NCI-H1092 (cell line): ENCODE results near the gene KRT40.

ENCODE experiments used
- DNase-seq: peaks from one replicate; lab custom pipeline; 2025; lab: John Stamatoyannopoulos, UW

The KRT40 gene

DNA sequence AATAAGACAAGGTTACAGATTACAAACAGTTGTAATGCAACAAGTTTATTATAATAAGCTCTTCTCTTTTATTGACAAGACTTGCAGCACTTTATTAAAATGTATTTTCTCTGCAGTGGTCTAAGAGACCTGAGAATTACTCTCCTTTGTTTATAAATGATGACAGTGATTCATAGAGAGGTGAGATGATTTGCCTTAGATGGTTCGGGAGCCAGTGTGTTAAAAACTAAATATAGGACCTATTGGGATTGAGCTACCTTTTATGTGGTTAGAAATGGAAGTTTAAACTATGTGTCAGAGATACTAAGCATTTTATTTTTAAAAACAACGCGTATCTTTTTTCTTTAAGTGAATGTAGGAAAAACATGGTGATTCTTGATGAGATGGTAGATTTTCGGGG is 12.7 kb upstream of the KRT40 start:
- DNase-seq = no peak

DNA sequence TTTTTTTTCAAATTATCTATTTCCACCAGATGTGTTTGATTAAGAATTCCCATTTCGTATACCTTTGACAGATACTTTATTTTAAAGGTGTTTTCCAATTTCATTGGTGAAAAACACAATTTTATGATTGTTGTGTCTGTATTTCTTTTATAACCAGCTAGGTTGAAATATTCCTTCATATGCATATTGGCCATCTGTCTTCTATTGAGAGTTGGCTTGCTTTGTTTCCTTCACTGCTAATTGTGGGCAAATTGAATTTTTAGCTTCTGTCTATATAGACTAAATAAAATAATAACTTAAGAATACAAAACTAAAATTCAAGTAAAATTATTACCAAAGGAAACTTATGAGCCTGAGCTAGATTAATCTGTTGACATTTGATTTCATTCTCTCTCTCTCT is 11.0 kb upstream of the KRT40 start:
- DNase-seq = no peak

DNA sequence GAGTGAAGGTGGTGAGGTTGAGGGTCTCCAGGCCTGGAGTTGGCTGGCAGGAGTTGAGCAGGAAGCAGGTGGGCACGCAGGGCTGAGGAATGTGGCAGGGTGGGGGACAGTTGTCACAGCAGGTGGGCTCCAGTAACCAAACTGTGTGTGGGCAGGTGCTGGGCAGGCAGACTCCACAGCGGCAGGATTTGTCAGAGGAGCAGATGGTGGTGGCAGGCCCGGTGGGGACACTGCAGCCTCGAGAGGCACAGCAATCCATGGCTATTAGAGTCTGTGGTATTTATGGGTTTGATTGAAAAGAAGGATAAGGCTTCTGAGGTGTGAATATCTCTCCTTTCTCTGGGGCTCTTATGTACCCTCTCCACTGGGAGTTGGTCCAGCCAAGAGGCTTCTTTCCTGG is 9.7 kb upstream of the KRT40 start, which contains the start of gene KRTAP3-3:
TSS of gene KRTAP3-3 (minus strand) at position 326 of the 400 bp plus-strand sequence. CDS start at position 259, 67 bp downstream.
- no peak for DNase-seq

DNA sequence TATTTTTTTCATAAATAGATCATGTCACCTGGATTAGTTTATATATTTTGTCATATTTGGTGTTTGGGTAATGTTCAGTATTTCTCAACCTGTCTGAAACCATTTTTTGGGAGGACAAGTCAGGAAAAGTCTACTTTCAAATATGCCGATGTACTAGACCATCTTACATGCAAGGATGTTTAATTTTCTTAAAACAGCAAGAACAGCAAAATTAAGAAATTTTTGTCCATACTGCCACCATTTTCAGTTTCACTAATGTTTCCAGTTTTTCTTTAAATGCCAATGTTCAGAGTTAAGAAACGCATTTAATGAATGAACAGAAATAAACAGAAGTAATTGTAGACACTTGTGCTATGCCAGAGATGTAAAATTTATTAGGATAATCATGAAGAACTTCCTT is 9.0 kb upstream of the KRT40 start:
- DNase-seq = no peak

DNA sequence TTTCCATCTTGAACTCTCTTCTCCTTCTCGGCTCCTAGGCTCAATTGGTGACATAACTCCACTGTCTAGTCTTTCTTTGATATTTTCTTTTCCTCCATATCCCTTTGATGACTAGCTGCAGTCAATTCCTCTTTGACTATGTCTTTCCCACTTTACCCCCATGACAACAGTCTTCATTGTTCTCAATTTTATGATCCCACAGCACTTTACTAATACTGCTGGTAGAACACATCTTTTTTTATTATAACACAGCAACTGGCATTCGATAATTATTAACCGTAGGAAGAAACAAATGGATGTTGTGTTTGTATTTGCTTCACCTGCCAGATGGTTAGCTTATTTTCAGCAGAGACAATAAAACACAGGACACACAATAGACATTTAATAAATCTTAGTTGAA is 8.5 kb upstream of the KRT40 start:
- no peak for DNase-seq

DNA sequence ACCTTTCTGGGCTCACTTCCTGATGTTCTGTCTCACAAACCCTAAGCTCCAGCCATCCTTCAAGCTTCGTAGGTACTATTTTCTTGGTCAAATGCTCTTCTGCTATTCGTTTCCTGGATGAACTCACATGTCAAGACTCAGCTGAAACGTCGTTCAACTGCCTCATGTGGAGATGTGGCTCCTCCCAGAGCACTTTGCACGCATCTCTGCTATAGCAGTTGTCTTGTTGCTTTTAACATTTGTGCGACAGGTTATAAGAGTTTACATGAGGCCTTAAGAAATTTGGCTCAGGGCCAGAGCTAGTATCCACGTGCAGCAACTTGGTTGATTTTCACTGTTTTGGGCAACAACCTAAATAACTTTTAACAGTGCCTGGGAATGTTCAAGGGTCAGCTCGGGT is 2.8 kb upstream of the KRT40 start:
- DNase-seq = no peak

DNA sequence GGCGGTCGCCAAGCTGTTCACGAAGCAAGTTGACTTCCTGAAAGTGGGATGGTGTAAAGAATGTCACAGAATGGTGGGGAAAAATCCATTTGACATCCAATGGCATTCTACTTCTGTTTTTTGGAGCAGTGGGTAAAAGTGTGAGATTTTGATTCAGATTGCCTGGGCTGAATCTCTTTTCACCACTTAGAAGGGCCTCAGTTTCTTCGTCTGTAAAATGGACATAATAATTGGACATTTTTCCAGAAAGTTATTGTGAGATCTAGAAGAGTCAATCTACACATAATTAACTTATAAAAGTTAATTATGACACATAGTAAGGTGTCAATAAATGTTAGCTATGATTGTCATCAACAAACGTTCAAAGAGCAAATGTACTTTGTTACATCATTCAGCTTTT is 3.0 kb downstream of the KRT40 start:
- no peak for DNase-seq

DNA sequence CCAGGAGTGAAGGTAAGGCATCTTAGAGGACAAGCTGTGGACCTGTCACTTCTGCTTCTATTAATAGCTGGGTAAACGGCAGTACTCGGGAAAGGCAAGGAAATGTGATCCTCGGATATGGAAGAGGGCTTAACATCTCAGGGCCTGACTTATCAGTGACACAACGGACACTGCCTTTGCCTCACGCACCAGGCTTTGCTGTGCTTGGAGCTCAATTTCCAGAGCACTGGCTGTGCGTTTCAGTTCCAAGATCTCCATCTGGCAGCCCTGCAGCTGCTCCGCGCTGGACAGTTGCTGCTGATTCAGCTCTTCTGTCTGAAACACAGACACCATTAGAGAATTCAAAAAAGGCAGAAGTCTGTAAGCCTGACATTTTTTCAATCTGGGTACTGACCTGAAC is 3.5 kb downstream of the KRT40 start:
- DNase-seq = no peak

DNA sequence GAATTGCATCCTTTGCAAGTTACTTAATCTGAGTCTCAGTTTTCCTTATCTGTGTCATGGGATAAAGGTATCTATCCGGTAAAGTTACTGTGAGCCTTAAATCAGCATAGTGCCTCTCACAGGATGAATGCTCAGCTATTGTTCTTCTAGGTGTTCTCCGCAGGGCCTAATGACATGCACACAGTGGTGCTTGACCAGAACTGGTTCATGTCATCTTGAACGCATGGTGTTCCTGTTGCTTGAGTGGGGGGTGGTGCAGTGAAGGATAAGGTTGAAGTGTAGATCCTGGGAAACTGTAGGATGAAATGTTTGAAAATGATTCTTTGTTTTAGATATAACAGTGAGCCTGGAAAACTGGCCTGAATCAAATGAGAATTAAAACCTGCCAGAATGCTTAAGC is 4.0 kb downstream of the KRT40 start:
- DNase-seq = no peak

DNA sequence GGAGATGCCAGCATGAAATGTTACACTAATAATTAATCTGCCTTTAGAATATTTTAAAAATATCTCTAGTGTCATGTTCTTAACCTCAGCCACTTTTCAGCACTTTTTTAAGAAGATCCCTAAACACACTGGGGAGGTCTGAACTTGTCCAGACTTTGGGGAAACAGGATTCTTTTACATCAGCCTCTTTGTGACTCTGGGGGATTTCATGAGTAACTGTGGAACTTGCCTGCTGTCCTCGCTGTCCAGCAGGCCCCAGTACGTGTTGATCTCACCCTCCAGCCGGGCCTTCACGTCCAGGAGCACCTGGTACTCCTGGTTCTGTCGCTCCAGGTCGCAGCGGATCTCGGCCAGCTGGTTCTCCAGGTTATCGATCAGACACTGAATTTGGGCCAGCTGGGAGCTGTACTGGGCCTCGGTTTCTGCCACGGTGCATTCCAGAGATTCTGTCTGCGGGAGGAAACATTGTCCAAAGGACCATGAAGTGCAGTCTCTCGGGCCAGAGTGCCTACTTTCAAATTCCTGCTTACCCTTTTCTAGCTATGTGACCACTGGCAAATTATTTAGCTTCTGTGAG is 5.5 kb downstream of the KRT40 start:
- DNase-seq = no peak

DNA sequence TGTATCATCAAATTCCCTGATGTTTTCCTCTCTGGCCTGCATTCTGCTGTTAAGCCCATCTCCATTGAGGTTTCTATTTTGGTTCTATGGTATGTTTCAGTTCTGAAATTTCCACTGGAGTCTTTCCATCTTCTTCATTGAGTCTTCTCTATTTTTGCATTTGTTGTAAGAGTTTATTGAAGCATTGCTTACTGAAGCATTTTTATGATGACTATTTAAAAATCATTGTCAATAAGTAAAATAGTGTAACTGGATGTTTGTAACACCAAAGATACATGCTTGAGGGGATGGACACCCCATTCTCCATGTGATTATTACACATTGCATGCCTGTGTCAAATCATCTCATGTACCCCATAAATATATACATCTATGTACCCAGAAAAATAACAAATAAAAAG is 8.6 kb downstream of the KRT40 start:
- DNase-seq = no peak

DNA sequence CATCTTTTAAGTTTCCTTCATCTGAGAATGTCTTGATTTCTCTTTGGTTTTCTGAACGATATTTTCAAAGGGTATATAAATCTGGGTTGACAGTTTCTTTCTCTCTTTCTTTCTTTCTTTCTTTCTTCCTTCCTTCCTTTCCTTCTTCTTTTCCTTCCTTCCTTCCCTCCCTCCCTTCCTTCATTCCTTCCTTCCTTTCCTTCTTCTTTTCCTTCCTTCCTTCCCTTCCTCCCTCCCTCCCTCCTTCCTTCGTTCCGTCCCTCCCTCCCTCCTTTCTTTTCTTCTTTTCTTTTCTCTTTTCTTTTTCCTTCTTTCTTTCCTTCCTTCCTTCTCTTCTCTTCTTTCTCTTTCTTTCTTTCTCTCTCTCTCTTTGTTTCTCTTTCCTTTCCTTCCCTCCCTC is 9.8 kb downstream of the KRT40 start:
- no peak for DNase-seq

DNA sequence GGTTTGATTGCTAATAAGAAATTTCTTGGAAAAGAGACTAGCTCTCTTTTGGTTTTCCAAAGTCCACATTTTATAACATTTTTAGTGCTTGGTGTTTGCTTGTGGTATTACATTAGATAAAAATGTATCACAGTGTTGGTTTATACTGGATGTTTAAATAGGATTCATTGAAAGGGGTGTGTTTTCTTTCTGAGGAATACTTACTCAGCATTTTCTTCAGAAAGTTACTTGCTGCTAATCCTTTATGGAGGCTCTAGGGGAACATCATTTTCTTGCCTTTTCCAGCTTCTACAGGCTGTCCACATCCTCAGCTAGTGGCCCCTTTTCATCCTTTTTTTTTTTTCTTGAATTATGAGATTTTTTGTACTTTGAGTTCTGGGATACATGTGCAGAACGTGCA is 16.5 kb downstream of the KRT40 start:
- DNase-seq = no peak

DNA sequence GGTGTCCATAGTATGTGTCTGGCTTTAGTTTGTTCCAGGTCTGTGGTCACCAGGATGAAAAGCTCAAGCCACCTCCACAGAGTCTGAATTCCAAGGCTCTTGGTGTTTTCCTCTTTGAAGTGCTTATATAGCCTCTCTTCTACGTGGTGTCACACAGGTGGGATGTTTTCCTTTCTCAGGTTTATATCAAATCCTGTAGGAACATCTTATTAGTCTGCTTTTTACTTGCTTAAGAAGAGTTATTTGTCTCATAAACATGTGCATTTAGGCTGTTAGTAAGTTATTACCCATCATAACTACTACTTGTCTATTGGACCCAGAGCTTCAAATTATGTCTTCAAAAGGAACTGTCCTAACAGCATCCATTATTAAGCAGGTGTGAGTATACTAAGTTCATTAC is 17.3 kb downstream of the KRT40 start, which contains the start of gene KRT39:
TSS of gene KRT39 (minus strand) at position 101 of the 400 bp plus-strand sequence. CDS start at position 9, 92 bp downstream.
- no peak for DNase-seq

DNA sequence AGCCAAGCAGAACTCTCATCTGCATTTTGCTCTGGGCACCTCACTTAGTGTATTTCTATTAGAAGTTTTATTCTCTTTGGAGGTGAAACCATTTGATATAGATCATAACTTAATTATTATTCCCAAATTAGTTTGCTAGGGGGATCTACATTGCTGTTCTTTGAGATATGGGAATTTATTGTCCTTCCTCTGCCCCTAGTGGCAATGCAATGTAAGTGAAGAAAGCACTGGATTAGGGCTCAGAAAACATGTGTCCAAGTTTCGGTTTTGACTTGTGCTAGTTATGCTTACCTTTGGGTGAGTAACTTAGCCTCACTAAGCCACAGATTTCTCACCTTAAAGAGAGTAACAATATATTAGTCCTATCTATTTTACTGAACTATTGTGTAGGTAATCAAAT is 20.3 kb downstream of the KRT40 start:
- no peak for DNase-seq

DNA sequence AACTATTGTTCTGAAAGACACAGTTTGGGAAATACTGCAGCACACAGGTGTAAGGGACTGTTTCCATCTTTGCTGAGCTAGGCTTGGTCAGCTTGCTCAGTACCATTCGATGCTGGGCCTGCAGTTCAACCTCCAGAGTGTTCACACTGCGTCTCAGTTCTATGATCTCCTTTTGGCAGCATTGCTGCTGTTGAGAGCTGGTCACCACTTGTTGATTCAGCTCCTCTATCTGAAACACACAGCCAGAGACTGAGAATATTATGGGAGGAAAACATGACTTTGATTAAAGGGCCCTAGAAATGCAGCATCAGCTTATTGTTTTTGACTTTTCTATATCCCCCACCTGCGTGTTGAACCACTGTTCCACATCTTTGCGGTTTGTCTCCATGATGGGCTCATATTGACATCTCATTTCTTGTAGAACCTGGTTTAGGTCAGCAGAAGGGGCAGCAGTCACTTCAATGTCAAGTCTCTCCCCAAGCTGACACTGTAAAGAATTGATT is 22.0 kb downstream of the KRT40 start:
- DNase-seq = no peak

DNA sequence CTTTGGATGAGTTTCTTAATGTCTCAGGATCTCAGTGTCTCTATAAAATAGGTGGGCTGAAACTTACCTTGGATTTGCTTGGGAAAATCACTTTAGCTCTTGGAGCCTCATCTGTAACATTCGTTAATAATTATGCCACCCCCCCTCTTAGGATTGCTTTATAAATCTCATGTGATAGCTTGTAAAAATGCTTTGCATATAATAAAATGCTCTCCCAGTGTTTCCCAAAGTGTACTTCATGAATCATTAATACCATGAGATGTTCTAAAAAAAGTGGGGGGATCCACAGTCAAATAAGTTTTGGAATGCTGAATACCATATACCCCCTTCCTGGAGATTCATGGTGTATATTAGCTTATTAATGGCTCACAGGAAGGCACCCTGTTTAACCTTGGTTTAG is 22.5 kb downstream of the KRT40 start:
- DNase-seq = no peak

DNA sequence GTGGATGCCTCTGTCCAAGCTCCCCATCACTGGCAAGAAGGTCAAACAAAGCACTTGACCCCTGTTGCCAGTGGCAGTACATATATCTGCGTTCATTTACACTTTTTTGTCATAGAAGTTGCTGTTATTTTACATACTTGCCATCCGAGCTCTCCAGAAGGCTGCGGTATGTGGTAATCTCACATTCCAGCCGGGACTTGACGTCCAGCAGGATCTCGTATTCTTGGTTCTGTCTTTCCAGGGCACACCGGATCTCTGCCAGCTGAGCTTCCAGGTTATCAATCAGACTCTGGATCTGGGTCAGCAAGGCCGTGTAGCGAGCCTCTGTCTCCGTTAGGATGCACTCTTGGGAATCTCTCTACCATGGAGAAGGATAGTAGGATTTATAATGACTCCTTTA is 24.0 kb downstream of the KRT40 start:
- no peak for DNase-seq

DNA sequence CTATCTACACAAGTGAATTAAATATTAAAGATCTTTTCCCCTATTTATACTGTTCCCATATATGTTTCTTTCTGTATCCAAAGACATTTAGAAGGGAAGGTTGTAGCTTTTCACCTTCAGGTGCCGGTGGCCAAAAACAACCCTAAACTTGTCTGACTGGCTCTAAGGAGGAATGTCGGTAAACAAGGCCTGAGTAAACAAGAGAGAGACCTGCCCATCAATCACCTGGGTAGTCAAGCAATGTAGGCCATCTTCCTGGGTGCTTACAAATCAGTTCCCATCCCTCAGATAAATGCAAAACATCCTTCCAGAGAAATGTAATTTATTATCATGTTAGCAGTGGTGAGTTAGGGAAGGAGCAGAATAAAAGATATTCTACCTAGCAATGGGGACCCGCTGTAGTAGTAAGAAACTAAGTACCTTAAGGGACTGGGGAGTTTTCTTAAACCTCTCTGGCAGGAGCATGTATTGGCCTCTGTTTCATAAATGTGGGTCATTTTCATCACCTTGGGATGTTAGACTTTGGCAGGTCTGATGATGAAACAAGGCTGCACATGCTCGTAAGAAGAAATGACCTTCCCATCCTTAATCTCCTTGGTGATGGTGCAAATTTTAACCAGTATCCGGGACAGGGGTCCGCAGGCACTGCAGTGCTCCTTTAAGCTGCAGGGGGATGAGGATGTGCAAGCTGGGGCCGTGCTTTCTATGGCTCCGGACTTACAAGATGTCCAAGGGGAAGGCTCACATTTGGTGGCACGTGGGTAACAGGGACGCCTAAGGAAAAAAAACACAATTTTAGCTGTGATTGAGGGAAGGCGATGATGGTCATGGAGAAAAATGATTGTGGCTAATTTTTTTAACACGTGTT is 25.8 kb downstream of the KRT40 start:
- no peak for DNase-seq

DNA sequence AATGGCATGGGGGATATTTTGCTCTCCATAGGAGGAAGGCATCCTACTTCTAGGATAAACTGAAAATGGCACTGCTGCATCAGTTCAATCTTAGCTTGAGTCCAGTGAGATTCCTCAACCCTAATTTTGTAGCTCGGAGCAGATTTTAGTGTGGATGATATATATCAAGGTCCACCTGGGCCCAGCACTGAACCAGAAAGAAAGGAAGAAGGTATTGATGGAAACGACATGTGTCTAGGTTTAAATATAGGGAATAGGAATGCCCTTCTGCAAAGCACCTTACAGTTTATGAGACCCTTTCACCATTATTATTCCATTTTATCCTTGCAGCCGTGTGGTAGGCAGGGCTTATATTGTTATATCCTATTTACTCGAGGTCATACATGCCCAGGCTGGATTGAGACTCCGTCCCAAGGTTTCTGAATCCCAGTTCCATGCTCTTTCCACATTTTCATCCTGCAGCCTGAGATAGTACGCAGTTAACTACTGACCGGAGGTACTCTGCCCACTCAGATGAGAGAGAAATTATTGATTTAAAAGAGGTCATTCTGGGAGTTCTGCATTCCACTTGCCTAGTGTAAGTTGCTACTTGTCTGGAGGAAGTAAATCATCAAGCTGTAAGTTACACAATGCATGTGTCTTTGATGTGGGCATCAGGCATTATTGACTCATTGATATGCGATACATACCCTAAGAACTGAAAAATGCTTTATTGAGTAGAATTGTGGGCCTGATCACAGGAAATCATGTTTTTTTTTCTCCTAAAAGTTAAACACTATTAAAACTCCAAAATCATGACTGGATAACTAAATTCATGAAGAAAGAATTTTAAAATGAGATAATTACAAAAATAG is 27.5 kb downstream of the KRT40 start:
- no peak for DNase-seq

DNA sequence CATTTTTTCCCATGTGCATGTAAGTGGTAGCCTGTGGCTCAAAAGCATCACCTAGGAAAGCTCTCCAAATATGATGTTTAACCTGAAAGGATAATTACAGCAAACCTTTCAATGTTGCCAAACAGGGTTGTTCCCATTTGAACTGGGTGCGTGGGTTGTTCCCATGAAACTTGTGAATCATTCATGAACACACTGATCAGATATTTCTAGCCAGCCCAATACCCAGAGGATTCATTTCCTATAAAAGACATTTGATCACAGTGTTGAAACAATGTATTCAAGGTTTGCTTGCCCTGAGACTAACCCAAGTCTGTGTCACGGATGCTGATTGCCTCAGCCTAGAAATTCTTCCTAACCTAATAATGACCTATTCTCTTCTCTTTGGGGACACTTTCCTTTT is 30.2 kb downstream of the KRT40 start:
- no peak for DNase-seq

DNA sequence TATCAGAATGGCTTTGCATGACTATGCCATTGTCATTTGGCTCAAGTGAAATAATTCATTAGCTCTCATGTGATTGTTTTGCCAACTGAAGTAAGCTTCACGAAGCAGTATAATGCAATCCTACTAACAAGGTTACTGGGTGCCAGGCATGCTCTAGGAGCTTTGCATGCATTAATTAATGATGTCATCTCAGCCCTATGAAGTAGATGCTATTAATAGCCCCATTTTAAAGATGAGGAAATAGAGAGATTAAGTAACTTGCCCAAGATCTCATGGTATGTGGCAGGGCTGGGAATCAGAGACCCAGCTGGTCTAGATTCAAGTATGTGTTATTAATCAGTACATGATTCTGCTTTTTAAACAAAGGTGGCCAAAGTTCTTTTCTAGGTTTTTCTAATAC is 31.5 kb downstream of the KRT40 start:
- DNase-seq = no peak

DNA sequence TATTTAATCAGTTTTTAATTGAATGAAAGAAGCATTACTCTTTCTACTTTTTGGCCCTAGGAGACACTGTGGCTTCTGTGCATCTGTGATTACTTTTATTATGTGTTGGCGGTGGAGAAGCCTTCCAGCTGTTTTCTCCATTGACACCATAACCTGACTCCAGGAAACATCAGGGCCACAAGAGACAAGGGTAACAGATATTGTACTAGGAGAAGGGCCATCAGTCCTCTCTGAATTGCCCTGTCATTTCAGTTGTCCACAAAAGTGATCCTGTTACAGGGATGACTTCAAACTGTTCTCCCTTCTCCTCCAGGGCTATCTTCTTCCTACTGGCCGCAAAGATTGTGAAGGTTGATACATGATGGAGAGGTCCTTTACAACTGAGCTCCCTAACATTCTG is 32.0 kb downstream of the KRT40 start:
- DNase-seq = no peak
